Kidney tubule cell (primary cell): ENCODE data around the gene USP35.
"Not testable (repeated sequence)": the region's sequence is repeated elsewhere in the genome, so short reads cannot be mapped to it uniquely, and the experiment has no call there.

ENCODE experiments used
- DNase-seq: peaks from one replicate; pipeline ENCODE4 v3.0.0-alpha.2; 2018; ENCODE audit warnings: low spot score

Gene USP35

GRCh38 chr11:78168539-78169477 lies 19.9 kb upstream of the USP35 start:
- no peak for DNase-seq

DNA sequence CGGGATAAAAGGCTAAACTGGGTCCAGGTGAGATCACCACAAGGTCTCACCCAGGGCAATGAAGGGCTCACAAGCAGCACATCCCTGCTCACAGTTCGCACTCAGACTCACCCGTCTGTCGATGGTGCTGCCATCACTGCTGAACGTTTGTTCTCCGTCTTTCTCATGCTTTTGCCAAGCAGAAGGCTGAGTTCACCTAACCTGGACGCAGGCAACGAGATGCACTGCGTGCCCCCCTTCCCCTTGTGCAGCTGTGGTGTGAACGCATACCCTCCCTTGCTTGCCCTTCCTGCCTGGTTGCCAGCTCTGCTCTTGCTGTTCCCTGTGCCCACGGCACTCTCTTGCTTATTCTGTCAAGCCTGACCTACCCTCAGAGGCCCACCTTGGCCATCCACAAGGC lies 18.3 kb upstream of the USP35 start:
- DNase-seq = no peak

DNA sequence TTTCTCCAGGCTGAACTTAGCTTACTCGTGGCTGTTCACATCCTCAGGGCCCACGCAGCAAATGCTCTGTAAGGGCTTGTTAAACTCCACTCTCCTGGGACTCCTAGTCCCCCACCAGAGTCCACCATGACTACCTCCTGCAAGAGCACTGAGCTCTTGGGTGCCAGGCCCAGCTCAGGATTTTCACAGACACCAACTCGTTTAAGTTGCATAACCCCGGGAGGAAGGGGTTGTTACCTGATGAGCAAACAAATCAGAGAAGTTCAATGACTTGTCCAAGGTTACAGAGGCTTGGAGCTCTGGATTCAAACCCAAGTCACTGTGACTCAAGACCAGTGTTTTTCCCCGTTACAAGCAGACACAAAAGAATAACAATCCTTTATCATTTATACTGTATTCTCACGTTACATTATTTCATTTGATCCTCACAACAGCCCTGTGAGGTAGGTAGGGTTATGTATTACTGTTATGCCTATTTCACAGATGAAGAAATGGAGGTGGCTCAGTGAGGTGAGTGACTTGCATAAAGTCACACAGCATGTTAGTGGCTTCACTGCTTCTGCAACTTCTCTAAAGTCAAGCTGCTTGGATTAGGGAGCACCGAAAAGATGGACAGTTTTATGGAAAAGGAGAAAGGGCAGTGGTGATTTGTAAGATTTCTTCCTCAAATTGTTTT lies 17.7 kb upstream of the USP35 start:
- DNase-seq = no peak

DNA sequence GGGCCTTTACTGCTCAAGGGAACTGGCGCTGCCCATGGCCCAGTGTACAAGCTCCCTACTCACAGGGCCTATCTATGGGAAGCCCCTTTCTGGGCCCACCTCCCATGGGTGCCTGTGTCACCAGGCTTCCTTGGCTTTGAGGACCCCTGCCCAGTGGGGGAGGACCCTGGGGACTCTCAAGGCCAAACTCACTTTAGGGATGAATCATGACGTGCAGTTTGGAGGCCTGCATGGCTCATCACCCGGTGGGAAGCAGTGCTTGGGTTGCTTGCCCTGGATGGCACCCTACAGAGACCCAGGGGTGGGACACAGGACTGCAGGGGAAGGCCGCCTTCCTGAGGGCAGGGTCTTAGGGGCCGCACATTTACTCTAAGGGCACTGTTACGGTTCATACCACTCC lies 16.8 kb upstream of the USP35 start:
- no peak for DNase-seq

- DNase-seq = not testable (repeated sequence)
Measured at GRCh38 chr11:78175862-78176261, 12.9 kb upstream of the USP35 start.

DNA sequence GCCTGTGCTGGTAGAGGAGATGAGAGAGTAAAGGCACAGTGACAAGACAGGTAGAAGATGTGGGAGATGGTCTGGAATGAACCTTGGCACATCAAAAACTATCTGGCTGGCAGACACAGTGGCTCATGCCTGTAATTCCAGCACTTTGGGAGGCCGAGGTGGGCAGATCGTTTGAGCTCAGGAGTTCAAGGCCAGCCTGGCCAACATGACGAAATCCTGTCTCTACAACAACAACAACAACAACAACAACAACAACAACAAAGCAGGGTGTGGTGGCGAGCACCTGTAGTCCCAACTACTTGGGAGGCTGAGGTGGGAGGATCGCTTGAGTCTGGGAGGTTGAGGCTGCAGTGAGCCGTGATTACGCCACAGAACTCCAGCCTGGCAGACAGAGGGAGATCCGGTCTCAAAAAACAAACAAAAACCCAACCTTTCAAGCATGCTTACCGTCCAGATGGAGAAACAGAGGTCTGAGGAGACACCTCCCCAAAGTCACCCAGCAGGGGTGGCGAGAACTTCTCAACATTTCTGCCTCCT lies 12.0 kb upstream of the USP35 start:
- DNase-seq = no peak

GRCh38 chr11:78177216-78177615 lies 11.5 kb upstream of the USP35 start:
- DNase-seq = no peak

GRCh38 chr11:78179459-78180071 lies 9.2 kb upstream of the USP35 start:
- peak; percentile 61 for DNase-seq

- no peak for DNase-seq
Measured at GRCh38 chr11:78180751-78181150, 8.0 kb upstream of the USP35 start.

GRCh38 chr11:78181185-78181584 lies 7.5 kb upstream of the USP35 start:
- no peak for DNase-seq

DNA sequence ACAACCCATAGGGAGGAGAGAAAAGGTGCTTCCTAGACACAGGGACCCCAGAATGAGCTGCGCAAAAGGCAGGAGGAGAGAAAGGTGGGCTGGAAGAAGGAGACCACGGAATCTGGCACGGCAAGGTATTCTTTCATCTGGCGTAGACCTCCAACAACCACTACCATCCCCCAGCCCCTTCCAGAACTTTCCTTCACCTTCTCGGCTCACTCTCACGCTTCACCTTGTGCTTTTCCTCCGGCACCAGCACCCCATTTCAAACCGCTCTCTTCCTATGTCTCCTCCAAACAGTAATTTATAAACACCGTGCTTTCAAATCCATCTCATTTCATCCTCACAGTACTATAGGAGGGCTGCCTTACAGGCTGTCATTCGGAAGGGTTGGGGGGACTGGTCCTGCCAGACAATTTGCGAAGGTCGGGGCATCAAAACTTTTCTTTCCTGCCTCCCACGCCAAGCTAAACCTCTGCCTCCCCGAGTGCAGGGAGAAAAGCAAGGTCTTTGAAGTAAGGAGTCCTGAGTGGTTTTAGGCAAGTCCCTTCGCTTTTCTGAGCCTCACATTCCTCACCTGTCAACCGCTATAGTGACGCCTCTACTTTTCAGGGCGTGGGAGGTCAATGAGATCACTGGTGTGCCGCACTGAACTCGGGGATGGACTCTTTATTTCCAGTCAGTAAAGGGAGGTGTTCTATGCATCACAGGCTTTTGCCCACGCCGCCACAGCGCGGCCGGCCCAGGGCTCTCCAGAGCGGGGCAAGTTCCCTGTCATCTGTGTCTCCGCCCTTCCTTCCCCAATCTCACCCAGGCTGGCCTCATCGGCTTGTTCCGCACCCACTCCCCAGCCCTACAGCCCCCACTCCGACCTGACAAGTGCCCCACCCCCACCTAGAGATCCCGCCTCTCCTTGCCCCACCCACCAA lies 1.1 kb upstream of the USP35 start:
- peak; percentile 55 for DNase-seq

GRCh38 chr11:78189174-78189724 lies 530 bp downstream of the USP35 start:
- DNase-seq = no peak

GRCh38 chr11:78189851-78190250 lies 1.1 kb downstream of the USP35 start:
- DNase-seq = no peak

GRCh38 chr11:78190374-78190773 lies 1.7 kb downstream of the USP35 start:
- DNase-seq = no peak

- DNase-seq = no peak
Measured at GRCh38 chr11:78190871-78191538, 2.3 kb downstream of the USP35 start.

DNA sequence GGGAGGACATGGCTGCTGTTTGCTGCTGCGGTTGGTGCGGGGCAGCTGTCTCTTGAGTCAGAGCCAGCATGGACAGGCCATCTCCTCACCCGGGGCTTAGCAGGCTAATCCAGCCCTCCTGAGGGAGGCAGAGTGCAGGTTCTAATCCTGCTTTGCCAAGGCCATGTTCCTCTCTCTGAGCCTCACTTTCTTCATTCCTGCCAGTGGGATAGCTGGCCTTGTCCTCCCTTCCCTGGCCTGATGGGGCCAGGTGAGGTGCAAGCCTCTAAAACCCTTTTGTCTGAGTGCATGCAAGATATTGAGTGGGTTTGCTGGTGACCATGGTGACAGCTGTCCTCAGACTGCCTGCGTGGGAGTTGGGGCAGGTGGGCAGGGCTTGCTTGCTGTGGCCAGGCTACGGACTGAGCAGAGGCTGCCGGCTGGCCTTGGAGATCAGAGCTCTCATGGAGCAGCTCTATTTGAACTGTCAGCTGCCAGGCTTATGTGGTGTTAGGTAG lies 3.6 kb downstream of the USP35 start:
- no peak for DNase-seq

DNA sequence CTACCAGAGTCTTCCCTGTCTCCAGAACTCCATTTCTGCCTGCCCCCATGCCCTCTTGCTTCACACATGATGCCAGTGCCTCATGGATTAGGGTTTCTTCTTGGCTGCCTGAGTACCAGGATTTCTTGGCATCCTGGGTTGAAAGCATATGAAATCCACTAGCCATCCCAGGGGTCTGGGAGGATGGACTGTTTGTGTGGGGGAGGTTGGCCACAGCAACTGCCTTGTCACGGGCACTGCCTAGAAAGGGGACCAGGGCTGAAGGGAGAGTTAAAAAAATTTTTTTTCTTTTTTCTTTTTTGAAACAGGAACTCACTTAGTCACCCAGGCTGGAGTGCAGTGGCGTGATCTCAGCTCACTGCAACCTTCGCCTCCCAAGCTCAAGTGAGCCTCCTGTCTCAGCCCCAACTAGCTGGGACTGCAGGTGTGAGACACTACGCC lies 4.2 kb downstream of the USP35 start:
- no peak for DNase-seq

DNA sequence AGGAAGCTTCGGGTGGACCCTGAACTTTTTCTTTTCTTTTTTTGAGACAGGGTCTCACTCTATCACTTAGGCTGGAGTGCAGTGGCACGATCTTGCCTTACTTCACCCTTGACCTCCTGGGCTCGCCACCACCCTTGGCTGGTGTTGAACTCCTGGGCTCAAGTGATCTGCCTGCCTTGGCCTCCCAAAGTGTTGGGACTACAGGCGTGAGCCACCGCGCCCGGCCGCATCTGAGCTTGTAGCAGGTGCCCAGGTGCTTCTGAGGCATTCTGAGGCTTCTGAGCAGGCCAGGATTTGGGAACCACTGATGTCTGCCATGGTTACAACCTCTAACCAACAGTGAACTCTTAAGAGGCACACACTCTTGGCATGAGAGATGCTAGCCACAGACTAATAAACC lies 5.1 kb downstream of the USP35 start:
- no peak for DNase-seq

GRCh38 chr11:78194490-78194889 lies 5.8 kb downstream of the USP35 start:
- DNase-seq = peak; percentile 60

DNA sequence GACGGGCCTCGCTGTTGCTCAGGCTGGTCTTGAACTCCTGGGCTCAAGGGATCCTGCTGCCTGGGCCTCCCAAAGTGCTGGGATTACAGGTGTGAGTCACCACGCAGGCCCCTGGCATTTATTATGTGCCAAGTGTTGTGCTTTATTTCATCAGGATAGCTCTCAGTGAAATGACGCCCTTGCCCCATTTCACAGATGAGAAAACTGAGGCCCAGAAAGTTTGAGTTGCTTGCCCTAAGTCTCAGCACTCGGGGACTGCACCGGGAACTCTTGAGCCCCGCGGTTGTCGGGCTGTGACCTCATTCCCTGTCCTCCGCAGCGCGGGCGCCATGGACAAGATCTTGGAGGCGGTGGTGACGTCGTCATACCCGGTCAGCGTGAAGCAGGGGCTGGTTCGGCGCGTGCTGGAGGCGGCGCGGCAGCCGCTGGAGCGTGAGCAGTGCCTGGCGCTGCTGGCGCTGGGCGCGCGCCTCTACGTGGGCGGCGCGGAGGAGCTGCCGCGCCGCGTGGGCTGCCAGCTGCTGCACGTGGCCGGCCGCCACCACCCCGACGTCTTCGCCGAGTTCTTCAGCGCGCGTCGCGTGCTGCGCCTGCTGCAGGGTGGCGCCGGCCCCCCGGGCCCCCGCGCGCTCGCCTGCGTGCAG lies 7.3 kb downstream of the USP35 start:
- no peak for DNase-seq
